SJSA1 (cell line): ENCODE data around the gene PLXND1. TPM values are rescaled to one million over a fixed set of nuclear protein-coding genes. Genes with fewer than 3 reads are reported as not detected.
"Not testable (repeated sequence)": the region's sequence is repeated elsewhere in the genome, so short reads cannot be mapped to it uniquely, and the experiment has no call there.

Experiments used
- DNase-seq, 2 experiments: peaks; one replicate each; pipeline ENCODE4 v3.0.0-alpha.2; 2015 to 2020; ENCODE audit warnings: low spot score in 2 of 2, low read depth in 1 of 2
- H3K27ac ChIP-seq: fragments of 250-450 bp; sonication (Bioruptor Pico); 2 replicates; pipeline ENCODE4 v1.5.1; 2020; ENCODE audit warnings: mild to moderate bottlenecking, moderate library complexity
- H3K27me3 ChIP-seq: fragments of 250-450 bp; sonication (Bioruptor Pico); replicated peaks from 2 replicates; pipeline ENCODE4 v1.5.1; 2020; ENCODE audit warnings: mild to moderate bottlenecking, moderate library complexity
- H3K36me3 ChIP-seq: fragments of 250-450 bp; sonication (Bioruptor Pico); 2 replicates; pipeline ENCODE4 v1.5.1; 2020; ENCODE audit warnings: mild to moderate bottlenecking
- H3K4me1 ChIP-seq: fragments of 250-450 bp; sonication (Bioruptor Pico); replicated peaks from 2 replicates; pipeline ENCODE4 v1.6.1; 2021; ENCODE audit warnings: mild to moderate bottlenecking
- H3K4me3 ChIP-seq: fragments of 250-450 bp; sonication (Bioruptor Pico); 2 replicates; pipeline ENCODE4 v1.5.1; 2020; ENCODE audit warnings: mild to moderate bottlenecking
- H3K9me3 ChIP-seq: fragments of 250-450 bp; sonication (Bioruptor Pico); replicated peaks from 2 replicates; pipeline ENCODE4 v1.5.1; 2020; ENCODE audit warnings: mild to moderate bottlenecking
- total RNA-seq: library from RNA; depleted of rRNA; stranded (reverse); fragments of >200 nt; shearing (Covaris generic); gene quantifications from 2 replicates; pipeline ENCODE4 v1.2.3, GENCODE V29; 2014; rRNA removed

The PLXND1 gene
- 80.1 and 91.6 TPM in 2 replicates for total RNA-seq

- H3K4me1 ChIP-seq = peaks cover 86% of the 10 kb centered on the region
- H3K36me3 ChIP-seq = peaks cover 23% of the 10 kb centered on the region
- no peaks in the 10 kb centered on the region for H3K27me3 ChIP-seq
- H3K27ac ChIP-seq = peak within 1 kb of the TSS; percentile 74
- H3K4me3 ChIP-seq = peak within 1 kb of the TSS; percentile 88
- 0 out of 2 replicates have a peak, but pooled peaks cover 3% of the 10 kb centered on the region for H3K9me3 ChIP-seq
- peak; percentile 71 to 75 for DNase-seq
These were observed at the start of gene PLXND1 for GRCh38 chr3:129606636-129607390. TSS of gene PLXND1 (minus strand) at chr3:129606676. CDS start at chr3:129606639, 37 bp downstream.

DNA sequence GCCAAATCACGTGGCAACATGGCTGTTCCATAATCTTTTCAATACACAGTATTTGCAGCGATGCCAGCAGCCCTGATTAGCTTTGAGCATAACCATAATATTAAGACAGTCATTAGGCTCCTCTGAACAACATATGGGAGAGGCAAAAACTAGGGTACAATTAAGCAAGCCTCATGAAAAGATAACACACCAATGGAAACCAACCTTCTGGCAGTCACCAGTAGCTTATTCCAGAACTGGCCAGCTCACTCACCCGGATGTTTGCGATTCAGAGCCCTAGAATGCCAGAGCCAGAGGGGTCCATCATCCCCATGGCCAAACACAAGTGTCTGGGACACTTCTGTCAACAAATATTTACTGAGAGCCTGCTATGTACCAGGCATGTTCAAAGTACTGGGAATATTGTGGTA lies 48.8 kb upstream of the PLXND1 start:
- H3K36me3 ChIP-seq = no peaks in the 10 kb centered on the region
- DNase-seq = no peak
- H3K27ac ChIP-seq = no peak overlapping the region
- H3K27me3 ChIP-seq = no peaks in the 10 kb centered on the region
- no peak overlapping the region for H3K4me3 ChIP-seq
- no peaks in the 10 kb centered on the region for H3K9me3 ChIP-seq
- H3K4me1 ChIP-seq = peaks cover 45% of the 10 kb centered on the region

DNA sequence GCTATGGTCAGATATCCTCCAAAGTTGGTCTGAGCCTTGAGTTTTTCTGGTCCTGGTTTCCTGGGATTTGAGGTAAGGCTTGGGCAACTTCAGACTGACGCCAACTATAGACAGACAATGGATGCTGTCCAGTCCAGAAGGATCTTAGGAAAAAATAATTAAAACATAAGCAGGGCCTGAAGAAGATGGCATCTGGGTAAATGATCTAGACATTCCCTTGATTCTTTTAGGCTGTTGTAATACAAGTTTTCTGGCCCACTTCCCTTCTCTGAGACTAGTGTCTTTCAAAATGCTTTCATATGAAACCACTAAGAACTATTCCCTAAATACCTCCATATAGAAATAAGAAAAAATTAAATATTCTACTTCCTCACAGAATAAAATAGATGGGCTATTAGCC lies 47.7 kb upstream of the PLXND1 start:
- Histone ChIP-seq H3K4me3 (no peak overlapping the region), H3K27me3 (no peaks in the 10 kb centered on the region), H3K27ac (peak overlapping the region; percentile 17; the same call in 1 of the 2 replicates), H3K9me3 (no peaks in the 10 kb centered on the region), H3K36me3 (no peaks in the 10 kb centered on the region), H3K4me1 (peaks cover 48% of the 10 kb centered on the region)
- no peak for DNase-seq

- no peak for DNase-seq
- H3K27me3 ChIP-seq = no peaks in the 10 kb centered on the region
- H3K36me3 ChIP-seq = no peaks in the 10 kb centered on the region
- H3K4me1 ChIP-seq = peaks cover 46% of the 10 kb centered on the region
- no peaks in the 10 kb centered on the region for H3K9me3 ChIP-seq
- H3K27ac ChIP-seq = no peak overlapping the region; the same call in 1 of the 2 replicates
- no peak overlapping the region for H3K4me3 ChIP-seq
These were observed 46.5 kb upstream of the PLXND1 start for GRCh38 chr3:129653019-129653418.

GRCh38 chr3:129651435-129652202 lies 45.1 kb upstream of the PLXND1 start:
- Histone ChIP-seq H3K36me3 (no peaks in the 10 kb centered on the region), H3K4me3 (no peak overlapping the region), H3K4me1 (peaks cover 32% of the 10 kb centered on the region), H3K27ac (peak overlapping the region; percentile 60), H3K27me3 (no peaks in the 10 kb centered on the region), H3K9me3 (no peaks in the 10 kb centered on the region)
- DNase-seq = peak; percentile 87 to 91

GRCh38 chr3:129650256-129650872 lies 43.9 kb upstream of the PLXND1 start:
- Histone ChIP-seq H3K27ac (peak overlapping the region; percentile 60; the same call in 1 of the 2 replicates), H3K4me3 (no peak overlapping the region), H3K36me3 (no peaks in the 10 kb centered on the region), H3K27me3 (no peaks in the 10 kb centered on the region), H3K9me3 (no peaks in the 10 kb centered on the region), H3K4me1 (peaks cover 31% of the 10 kb centered on the region)
- DNase-seq = peak; percentile 59 to 62

DNA sequence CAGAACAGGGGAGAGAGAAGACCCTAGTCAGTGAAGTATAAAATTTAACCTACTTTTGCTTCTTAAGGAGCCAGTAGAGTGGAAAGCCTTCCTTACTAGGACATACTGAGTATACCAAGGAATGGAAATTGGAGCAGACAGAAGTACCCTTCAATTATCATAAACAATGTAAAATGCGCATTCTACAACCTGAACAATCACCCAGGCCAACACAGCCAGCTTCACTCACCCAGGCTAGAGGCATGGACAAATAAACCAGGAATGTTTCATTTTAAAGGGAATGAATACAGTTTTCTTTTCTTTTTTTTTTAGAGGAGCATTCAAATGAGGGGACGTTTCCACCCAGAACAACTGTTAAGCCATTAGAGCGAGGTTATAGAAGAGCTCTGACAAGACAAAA lies 41.9 kb upstream of the PLXND1 start:
- no peaks in the 10 kb centered on the region for H3K27me3 ChIP-seq
- H3K9me3 ChIP-seq = no peaks in the 10 kb centered on the region
- peaks cover 28% of the 10 kb centered on the region for H3K4me1 ChIP-seq
- no peak for DNase-seq
- H3K36me3 ChIP-seq = no peaks in the 10 kb centered on the region
- no peak overlapping the region for H3K27ac ChIP-seq
- no peak overlapping the region for H3K4me3 ChIP-seq

DNA sequence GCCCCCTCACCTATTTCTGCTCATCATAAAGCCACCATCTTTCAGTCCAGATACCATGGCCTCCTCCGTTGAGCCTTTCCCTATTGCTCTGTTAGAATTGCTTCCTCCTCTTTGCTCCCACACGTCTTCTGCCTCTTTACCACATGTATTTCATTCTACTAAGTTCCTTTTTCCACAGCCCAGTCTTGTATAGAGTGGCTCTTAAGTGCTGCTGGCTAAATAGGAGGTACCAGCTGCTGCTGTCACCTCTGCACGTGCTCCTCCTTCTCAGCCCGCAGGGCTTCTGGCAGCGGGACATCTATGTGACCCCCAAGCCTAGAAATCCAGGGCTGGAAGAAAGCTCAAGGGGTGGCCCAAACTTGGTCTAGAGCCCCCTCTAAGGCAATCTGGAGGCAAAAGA lies 38.8 kb upstream of the PLXND1 start:
- Histone ChIP-seq H3K9me3 (no peaks in the 10 kb centered on the region), H3K4me1 (peaks cover 3% of the 10 kb centered on the region), H3K36me3 (no peaks in the 10 kb centered on the region), H3K27me3 (no peaks in the 10 kb centered on the region), H3K4me3 (no peak overlapping the region), H3K27ac (no peak overlapping the region)
- DNase-seq = no peak

- Histone ChIP-seq H3K4me3 (no peak overlapping the region), H3K36me3 (no peaks in the 10 kb centered on the region), H3K27me3 (no peaks in the 10 kb centered on the region), H3K9me3 (no peaks in the 10 kb centered on the region), H3K27ac (no peak overlapping the region), H3K4me1 (no peaks in the 10 kb centered on the region)
- no peak for DNase-seq
These were observed 38.4 kb upstream of the PLXND1 start for GRCh38 chr3:129644836-129645235.

DNA sequence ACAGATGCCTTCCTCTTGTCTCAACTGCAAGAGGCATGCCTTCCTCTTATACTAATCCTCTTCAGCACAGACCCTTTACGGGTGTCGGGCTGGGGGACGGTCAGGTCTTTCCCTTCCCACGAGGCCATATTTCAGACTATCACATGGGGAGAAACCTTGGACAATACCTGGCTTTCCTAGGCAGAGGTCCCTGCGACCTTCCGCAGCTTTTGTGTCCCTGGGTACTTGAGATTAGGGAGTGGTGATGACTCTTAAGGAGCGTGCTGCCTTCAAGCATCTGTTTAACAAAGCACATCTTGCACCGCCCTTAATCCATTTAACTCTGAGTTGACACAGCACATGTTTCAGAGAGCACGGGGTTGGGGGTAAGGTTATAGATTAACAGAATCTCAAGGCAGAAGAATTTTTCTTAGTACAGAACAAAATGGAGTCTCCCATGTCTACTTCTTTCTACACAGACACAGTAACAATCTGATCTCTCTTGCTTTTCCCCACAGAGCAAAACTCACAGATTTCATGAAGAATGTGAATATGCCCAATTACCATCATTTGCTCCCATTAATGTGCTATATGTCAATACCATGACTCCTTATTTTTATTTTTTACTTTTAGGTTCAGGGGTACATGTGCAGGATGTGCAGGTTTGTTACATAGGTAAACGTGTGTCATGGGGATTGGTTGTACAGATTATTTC lies 35.2 kb upstream of the PLXND1 start:
- H3K27ac ChIP-seq, H3K4me1 ChIP-seq, H3K9me3 ChIP-seq, H3K4me3 ChIP-seq, H3K27me3 ChIP-seq, DNase-seq, H3K36me3 ChIP-seq: not testable (repeated sequence)

- H3K4me3 ChIP-seq, H3K9me3 ChIP-seq, DNase-seq, H3K27me3 ChIP-seq, H3K27ac ChIP-seq, H3K4me1 ChIP-seq, H3K36me3 ChIP-seq: not testable (repeated sequence)
These were observed 34.5 kb upstream of the PLXND1 start for GRCh38 chr3:129640985-129641384.

DNA sequence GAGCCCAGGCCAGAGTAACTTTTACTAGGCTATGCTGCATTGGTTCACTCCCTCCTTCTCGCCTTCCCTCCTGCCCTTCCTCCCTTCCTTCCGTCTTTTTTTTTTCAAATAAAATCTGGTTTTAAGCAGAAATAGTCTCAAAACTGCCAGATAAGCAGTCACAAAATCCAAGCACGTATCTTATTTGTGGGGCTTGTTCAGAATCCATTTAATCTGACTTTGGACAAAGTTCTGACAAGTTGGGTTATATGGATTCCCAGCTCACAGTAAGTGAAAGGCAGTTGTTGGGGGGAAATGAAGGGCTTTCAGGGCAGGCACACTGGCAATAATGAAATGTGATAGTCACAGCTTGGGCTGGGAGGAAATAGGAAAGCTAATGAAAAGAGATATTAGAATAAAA lies 32.0 kb upstream of the PLXND1 start:
- H3K9me3 ChIP-seq = peaks cover 7% of the 10 kb centered on the region
- H3K27ac ChIP-seq = no peak overlapping the region
- no peaks in the 10 kb centered on the region for H3K36me3 ChIP-seq
- H3K4me3 ChIP-seq = no peak overlapping the region
- DNase-seq = no peak
- peaks cover 2% of the 10 kb centered on the region for H3K4me1 ChIP-seq
- H3K27me3 ChIP-seq = no peaks in the 10 kb centered on the region

DNA sequence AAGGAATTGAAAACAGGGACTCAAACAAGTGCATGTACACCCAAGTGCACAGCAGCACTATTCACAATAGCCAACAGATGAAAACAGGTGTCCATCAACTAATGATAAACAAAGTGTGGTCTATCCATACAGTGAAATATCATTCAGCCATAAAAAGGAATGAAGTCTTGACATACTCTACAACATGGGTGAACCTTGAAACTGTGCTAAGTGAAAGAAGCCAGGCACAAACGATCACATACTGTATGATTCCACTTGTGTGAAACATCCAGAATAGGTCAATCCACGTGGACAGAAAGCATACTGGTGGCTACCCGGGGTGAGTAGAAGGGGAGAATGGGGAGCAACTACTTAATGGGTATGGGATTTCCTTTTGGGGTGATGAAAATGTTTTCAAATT lies 29.6 kb upstream of the PLXND1 start:
- Histone ChIP-seq H3K27ac (no peak overlapping the region), H3K36me3 (no peaks in the 10 kb centered on the region), H3K4me3 (no peak overlapping the region), H3K9me3 (peaks cover 7% of the 10 kb centered on the region), H3K4me1 (peaks cover 13% of the 10 kb centered on the region), H3K27me3 (no peaks in the 10 kb centered on the region)
- no peak for DNase-seq
